ENCODE data around the gene TCF7L2.

- TF ChIP-seq POLR2A (IDR thresholded peaks at IDR 0.05) (no peak), POLR2AphosphoS5 (IDR thresholded peaks at IDR 0.05; ENCODE audit: insufficient read depth in 1 of 2, low read depth in 1 of 2) (no peak)
- TF ChIP-seq, protein P1, sequence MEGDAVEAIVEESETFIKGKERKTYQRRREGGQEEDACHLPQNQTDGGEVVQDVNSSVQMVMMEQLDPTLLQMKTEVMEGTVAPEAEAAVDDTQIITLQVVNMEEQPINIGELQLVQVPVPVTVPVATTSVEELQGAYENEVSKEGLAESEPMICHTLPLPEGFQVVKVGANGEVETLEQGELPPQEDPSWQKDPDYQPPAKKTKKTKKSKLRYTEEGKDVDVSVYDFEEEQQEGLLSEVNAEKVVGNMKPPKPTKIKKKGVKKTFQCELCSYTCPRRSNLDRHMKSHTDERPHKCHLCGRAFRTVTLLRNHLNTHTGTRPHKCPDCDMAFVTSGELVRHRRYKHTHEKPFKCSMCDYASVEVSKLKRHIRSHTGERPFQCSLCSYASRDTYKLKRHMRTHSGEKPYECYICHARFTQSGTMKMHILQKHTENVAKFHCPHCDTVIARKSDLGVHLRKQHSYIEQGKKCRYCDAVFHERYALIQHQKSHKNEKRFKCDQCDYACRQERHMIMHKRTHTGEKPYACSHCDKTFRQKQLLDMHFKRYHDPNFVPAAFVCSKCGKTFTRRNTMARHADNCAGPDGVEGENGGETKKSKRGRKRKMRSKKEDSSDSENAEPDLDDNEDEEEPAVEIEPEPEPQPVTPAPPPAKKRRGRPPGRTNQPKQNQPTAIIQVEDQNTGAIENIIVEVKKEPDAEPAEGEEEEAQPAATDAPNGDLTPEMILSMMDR (IDR thresholded peaks at IDR 0.05), result no peak
Observed at GRCh38 chr10:112914288-112914952, 35.6 kb upstream of the TCF7L2 start.
